ENCODE results near the gene NDOR1.

NDOR1 gene

DNA sequence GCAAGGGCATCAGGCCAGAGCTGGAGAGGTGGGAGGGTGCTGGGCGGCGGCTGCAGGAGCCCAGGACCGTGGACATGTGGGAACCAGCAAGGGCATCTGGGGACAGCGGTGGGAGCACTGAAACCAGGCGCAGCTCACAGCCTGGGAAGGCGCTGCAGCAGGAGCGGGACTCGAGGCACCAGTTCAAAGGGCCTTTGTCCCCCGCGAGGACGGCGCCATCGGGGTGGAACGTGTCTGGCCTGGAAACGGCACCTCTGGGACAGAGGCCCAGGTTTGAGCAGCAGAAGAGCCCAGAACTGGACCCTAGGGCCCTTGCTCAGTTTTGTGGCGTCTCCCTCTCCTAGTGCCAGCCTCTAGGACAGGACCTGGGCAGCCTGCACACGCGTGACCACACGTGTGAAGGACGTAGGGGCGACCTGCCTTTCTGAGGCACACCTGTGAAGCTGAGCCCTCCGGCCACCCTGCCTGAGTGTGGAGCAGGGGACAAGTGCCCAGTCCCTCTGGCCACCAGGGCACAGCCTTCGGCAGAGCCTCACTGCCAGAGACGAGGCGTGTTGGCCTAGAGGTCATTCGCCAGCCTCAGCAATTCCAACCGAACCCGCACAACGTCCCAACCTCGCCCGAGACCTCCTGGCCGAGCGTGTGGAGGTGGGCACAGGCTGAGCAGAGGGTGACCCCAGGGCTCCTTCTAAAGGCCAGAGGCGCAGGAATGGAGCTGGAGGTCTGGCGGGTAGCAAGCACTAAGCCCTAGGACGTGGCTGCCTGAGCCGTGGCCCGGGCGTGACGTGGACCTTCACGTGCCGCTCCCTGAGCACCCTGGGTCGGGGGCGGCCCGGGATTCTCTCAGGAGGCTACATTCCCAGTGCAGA, 31.5 kb upstream of the NDOR1 start:
- no peak overlapping the region for H3K4me3 ChIP-seq (ENCODE audit: low read depth, low read length)

GRCh38 chr9:137174722-137175293, 30.7 kb upstream of the NDOR1 start:
- peak; percentile 11; the same call in 1 of the 2 replicates for TF ChIP-seq CTCF (IDR thresholded peaks at IDR 0.05; ENCODE audit: borderline replicate concordance, insufficient read depth, low read depth, low read length)
- no peak overlapping the region for H3K4me3 ChIP-seq (ENCODE audit: low read depth, low read length)

More for the DNA sequence above, 31.5 kb upstream of the NDOR1 start:
- no peak for TF ChIP-seq CTCF (IDR thresholded peaks at IDR 0.05; ENCODE audit: borderline replicate concordance, insufficient read depth, low read depth, low read length)

- H3K4me3 ChIP-seq (ENCODE audit: low read depth, low read length): no peak overlapping the region
- 0 out of 2 replicates have a peak, but pooled peaks have one; percentile 18 for TF ChIP-seq CTCF (IDR thresholded peaks at IDR 0.05; ENCODE audit: borderline replicate concordance, insufficient read depth, low read depth, low read length)
Observed at GRCh38 chr9:137175345-137175961, 30.0 kb upstream of the NDOR1 start.

- peak; percentile 58 for TF ChIP-seq CTCF (IDR thresholded peaks at IDR 0.05; ENCODE audit: borderline replicate concordance, insufficient read depth, low read depth, low read length)
- no peak overlapping the region for H3K4me3 ChIP-seq (ENCODE audit: low read depth, low read length)
Observed at GRCh38 chr9:137176302-137177182, 29.0 kb upstream of the NDOR1 start.

- no peak overlapping the region for H3K4me3 ChIP-seq (ENCODE audit: low read depth, low read length)
- no peak for TF ChIP-seq CTCF (IDR thresholded peaks at IDR 0.05; ENCODE audit: borderline replicate concordance, insufficient read depth, low read depth, low read length)
Observed at GRCh38 chr9:137178201-137178938, 27.1 kb upstream of the NDOR1 start.
